ENCODE measurements around the gene TMEM185B. TPM values are rescaled to one million over a fixed set of nuclear protein-coding genes. Genes with fewer than 3 reads are reported as not detected.

Gene TMEM185B
- total RNA-seq, 1 experiment from 2014 or later = 69.9 TPM

DNA sequence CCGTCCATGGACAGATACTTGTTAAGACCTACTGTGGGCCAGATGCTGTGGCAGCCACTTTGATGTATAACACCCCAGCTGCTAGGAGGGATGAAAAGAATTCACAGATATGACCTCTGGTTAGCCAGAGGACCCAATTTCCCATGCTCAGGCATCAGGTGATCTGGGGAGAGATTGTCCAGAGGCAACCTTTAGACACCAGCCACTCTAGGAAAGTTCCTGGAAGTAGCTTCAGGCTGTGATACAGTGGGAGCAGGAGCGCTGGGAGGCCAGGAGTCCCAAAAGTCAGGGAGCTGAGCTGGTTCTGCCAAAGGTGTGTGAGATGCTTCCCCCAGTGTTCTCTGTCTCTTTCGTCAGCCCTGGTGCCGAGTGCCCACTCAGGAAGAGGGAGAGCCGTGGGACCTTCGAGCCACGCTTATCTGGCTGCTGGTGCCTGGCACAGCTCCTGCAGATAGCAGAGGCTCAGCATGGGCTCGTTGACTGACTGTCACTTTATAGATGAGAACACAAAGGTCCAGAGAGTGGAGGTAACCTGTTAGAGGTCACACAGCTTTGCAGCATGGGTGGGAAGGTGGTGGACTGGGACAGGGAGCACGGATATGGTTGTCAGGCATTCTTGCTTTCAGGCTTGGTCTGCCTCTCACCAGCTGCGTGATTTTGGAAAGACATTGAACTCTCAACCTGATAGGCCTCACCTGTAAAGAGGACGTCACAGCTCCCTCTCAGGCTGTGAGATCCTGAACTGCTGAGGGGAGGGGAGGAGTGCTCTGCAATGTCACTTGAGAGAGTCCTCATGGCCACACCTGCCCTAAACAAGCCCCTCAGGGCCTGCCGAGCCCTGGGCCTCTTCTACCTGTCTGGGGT lies 21.7 kb upstream of the TMEM185B start:
- BruUV-seq (replicated peaks) = no TSS peak
- H3K36me3 ChIP-seq (ENCODE audit: control insufficient read depth, insufficient read depth, low read length) = no peaks in the 10 kb centered on the region
- peaks cover 6% of the 10 kb centered on the region for H3K36me3 Mint-ChIP-seq (ENCODE audit: insufficient read depth, unreplicated experiment)
- H3K4me1 ChIP-seq = peaks cover 33% of the 10 kb centered on the region
- H3K27ac Mint-ChIP-seq (ENCODE audit: unreplicated experiment) = peak overlapping the region; percentile 93
- no peaks in the 10 kb centered on the region for H3K9me3 Mint-ChIP-seq (ENCODE audit: unreplicated experiment)
- no peak overlapping the region for H3K4me3 ChIP-seq (ENCODE audit: low read depth, low read length)
- intact Hi-C loops (cut with micrococcal nuclease; ENCODE audit: unreplicated experiment) = loop anchor here (1.0 kb wide), 4 partner anchors 8 to 22 kb away; partner anchors contain the start of gene TMEM185B
- H3K27me3 ChIP-seq (replicated peaks; ENCODE audit: control insufficient read depth, insufficient read depth, low read length) = no peaks in the 10 kb centered on the region
- H3K4me3 Mint-ChIP-seq (ENCODE audit: unreplicated experiment) = peak overlapping the region; percentile 55
- CTCF ChIA-PET = interaction anchor here (0.5 to 1.9 kb wide), 8 partner anchors 15 to 996 kb away, joined by 3 to 9 read pairs (median 5); partner anchors contain the start of gene TMEM185B
- H3K9me3 ChIP-seq = no peaks in the 10 kb centered on the region
- peak in 1 of 2 experiments; percentile 60 for DNase-seq
- POLR2A ChIA-PET = interaction anchor here (1.5 to 1.8 kb wide), 2 partner anchors 14 to 22 kb away, joined by 5 to 35 read pairs; partner anchors contain the start of gene TMEM185B
- peaks cover 27% of the 10 kb centered on the region for H3K4me1 Mint-ChIP-seq (ENCODE audit: low read depth, unreplicated experiment)
- TF ChIP-seq, protein P1, sequence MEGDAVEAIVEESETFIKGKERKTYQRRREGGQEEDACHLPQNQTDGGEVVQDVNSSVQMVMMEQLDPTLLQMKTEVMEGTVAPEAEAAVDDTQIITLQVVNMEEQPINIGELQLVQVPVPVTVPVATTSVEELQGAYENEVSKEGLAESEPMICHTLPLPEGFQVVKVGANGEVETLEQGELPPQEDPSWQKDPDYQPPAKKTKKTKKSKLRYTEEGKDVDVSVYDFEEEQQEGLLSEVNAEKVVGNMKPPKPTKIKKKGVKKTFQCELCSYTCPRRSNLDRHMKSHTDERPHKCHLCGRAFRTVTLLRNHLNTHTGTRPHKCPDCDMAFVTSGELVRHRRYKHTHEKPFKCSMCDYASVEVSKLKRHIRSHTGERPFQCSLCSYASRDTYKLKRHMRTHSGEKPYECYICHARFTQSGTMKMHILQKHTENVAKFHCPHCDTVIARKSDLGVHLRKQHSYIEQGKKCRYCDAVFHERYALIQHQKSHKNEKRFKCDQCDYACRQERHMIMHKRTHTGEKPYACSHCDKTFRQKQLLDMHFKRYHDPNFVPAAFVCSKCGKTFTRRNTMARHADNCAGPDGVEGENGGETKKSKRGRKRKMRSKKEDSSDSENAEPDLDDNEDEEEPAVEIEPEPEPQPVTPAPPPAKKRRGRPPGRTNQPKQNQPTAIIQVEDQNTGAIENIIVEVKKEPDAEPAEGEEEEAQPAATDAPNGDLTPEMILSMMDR (IDR thresholded peaks at IDR 0.05; ENCODE audit: insufficient read depth in 1 of 2, low read depth in 1 of 2, low read length in 1 of 2, severe bottlenecking in 1 of 2, unreplicated experiment in 1 of 2) = no peak
- H3K27me3 Mint-ChIP-seq (ENCODE audit: insufficient read depth, unreplicated experiment) = no peaks in the 10 kb centered on the region

DNA sequence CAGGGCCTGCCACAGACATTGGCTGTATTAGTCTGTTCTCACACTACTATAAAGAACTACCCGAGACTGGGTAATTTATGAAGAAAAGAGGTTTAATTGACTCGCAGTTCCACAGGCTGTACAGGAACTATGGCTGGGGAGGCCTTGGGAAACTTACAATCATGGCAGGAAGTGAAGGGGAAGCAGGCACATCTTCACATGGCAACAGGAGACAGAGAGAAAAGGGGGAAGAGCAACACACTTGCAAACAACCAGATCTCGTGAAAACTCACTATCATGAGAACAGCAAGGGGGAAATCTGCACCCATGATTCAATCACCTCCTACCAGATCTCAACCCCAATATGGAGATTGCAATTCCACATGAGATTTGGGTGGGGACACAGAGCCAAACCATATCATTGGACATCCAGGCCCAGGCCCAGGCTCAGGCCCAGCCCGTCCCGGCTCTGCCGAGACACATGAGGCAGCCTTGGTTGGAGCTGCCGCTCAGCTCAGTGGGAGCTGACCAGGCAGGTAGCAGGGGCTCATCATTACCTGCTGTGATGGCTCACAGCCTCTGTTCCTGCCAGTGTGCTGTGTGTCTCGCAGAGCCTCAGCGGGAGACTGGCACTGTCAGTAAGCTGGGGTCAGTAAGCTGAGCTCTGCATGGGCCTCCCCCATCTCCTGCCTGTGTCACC lies 20.8 kb upstream of the TMEM185B start:
- ChIA-PET POLR2A (interaction anchor here (1.5 to 1.8 kb wide), 2 partner anchors 13 to 21 kb away, joined by 5 to 35 read pairs; partner anchors contain the start of gene TMEM185B), CTCF (interaction anchor here (0.6 to 1.9 kb wide), 4 partner anchors 9 to 69 kb away, joined by 3 to 9 read pairs (median 6); partner anchors contain the start of genes RALB and TMEM185B)
- peak overlapping the region; percentile 93 for H3K27ac Mint-ChIP-seq (ENCODE audit: unreplicated experiment)
- TF ChIP-seq, protein P1 (IDR thresholded peaks at IDR 0.05; ENCODE audit: insufficient read depth in 1 of 2, low read depth in 1 of 2, low read length in 1 of 2, severe bottlenecking in 1 of 2, unreplicated experiment in 1 of 2) = no peak
- H3K27me3 Mint-ChIP-seq (ENCODE audit: insufficient read depth, unreplicated experiment) = no peaks in the 10 kb centered on the region
- H3K4me3 Mint-ChIP-seq (ENCODE audit: unreplicated experiment) = peak overlapping the region; percentile 55
- no peaks in the 10 kb centered on the region for H3K9me3 Mint-ChIP-seq (ENCODE audit: unreplicated experiment)
- intact Hi-C loops (cut with micrococcal nuclease; ENCODE audit: unreplicated experiment) = no loop called here
- no peak overlapping the region for H3K4me3 ChIP-seq (ENCODE audit: low read depth, low read length)
- no peaks in the 10 kb centered on the region for H3K27me3 ChIP-seq (replicated peaks; ENCODE audit: control insufficient read depth, insufficient read depth, low read length)
- peaks cover 6% of the 10 kb centered on the region for H3K36me3 Mint-ChIP-seq (ENCODE audit: insufficient read depth, unreplicated experiment)
- BruUV-seq (replicated peaks) = no TSS peak
- peaks cover 42% of the 10 kb centered on the region for H3K4me1 ChIP-seq
- H3K36me3 ChIP-seq (ENCODE audit: control insufficient read depth, insufficient read depth, low read length) = no peaks in the 10 kb centered on the region
- peaks cover 34% of the 10 kb centered on the region for H3K4me1 Mint-ChIP-seq (ENCODE audit: low read depth, unreplicated experiment)
- no peaks in the 10 kb centered on the region for H3K9me3 ChIP-seq
- DNase-seq = peak in 1 of 2 experiments; percentile 31

DNA sequence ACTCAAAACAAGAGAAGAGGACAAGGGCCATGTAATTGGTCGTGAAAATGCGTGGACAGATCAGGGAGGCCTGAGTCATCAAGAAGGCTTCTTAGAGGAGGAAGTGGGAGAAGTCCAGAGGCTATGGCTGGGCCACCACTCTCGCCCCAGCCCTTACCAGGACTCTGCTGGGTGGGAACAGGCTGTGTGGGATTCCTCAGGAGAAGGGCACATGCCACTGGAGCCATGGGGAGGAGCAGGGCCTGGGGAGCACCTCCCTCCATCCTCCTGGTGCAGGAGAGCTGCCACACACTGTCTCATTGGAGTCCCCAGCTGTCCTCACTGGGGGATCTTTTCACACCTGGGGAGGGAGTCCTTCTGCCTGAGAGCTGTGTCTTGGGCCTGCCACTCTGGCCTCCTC lies 20.0 kb upstream of the TMEM185B start:
- peaks cover 6% of the 10 kb centered on the region for H3K36me3 Mint-ChIP-seq (ENCODE audit: insufficient read depth, unreplicated experiment)
- POLR2A ChIA-PET = no interaction called here
- DNase-seq = no peak
- CTCF ChIA-PET = interaction anchor here (0.6 kb wide), 1 partner anchor 9 kb away, joined by 3 read pairs; the partner anchor contains the start of gene RALB
- no peaks in the 10 kb centered on the region for H3K9me3 ChIP-seq
- TF ChIP-seq, protein P1 (IDR thresholded peaks at IDR 0.05; ENCODE audit: insufficient read depth in 1 of 2, low read depth in 1 of 2, low read length in 1 of 2, severe bottlenecking in 1 of 2, unreplicated experiment in 1 of 2) = no peak
- peaks cover 42% of the 10 kb centered on the region for H3K4me1 Mint-ChIP-seq (ENCODE audit: low read depth, unreplicated experiment)
- no peaks in the 10 kb centered on the region for H3K27me3 Mint-ChIP-seq (ENCODE audit: insufficient read depth, unreplicated experiment)
- intact Hi-C loops (cut with micrococcal nuclease; ENCODE audit: unreplicated experiment) = no loop called here
- H3K27me3 ChIP-seq (replicated peaks; ENCODE audit: control insufficient read depth, insufficient read depth, low read length) = no peaks in the 10 kb centered on the region
- H3K4me3 ChIP-seq (ENCODE audit: low read depth, low read length) = no peak overlapping the region
- no peaks in the 10 kb centered on the region for H3K36me3 ChIP-seq (ENCODE audit: control insufficient read depth, insufficient read depth, low read length)
- BruUV-seq (replicated peaks) = no TSS peak
- H3K9me3 Mint-ChIP-seq (ENCODE audit: unreplicated experiment) = no peaks in the 10 kb centered on the region
- peaks cover 50% of the 10 kb centered on the region for H3K4me1 ChIP-seq
- H3K4me3 Mint-ChIP-seq (ENCODE audit: unreplicated experiment) = no peak overlapping the region
- peak overlapping the region; percentile 93 for H3K27ac Mint-ChIP-seq (ENCODE audit: unreplicated experiment)

All from Caco-2 (cell line).